GM12878 (cell line): ENCODE data around the gene PATE4. TPM values are rescaled to one million over a fixed set of nuclear protein-coding genes. Genes with fewer than 3 reads are reported as not detected.

Experiments
- ATAC-seq: fragments of 200-7000 bp; cut with Tn5 transposase; 3 replicates; pipeline ENCODE4 v1.9.1; 2020; ENCODE audit warnings: mild to moderate bottlenecking, moderate library complexity
- BruUV-seq: library from RNA; stranded (reverse); fragments of 400-500 nt; replicated peaks from 2 replicates; lab custom pipeline; 2021; lab: Mats Ljungman, UMichigan
- CTCF ChIA-PET: fragments of 300-600 bp; sonication (Branson Sonifier 250); formaldehyde crosslinking; extraction: SDS; loops from one replicate; lab custom pipeline; 2021; ENCODE audit warnings: inconsistent platforms; lab: Yijun Ruan, JAX
- POLR2A ChIA-PET: fragments of 350-600 bp; formaldehyde crosslinking; extraction: SDS; loops from one replicate; lab custom pipeline; 2021; ENCODE audit warnings: inconsistent platforms; lab: Charles Lee
- RAD21 ChIA-PET: fragments of 300-600 bp; sonication (Branson Sonifier 250); formaldehyde crosslinking; loops from one replicate; lab custom pipeline; 2023; ENCODE audit warnings: antibody characterized with exemption; ENCODE audit not compliant: unreplicated experiment; lab: Charles Lee
- SMC1A ChIA-PET: fragments of 300-600 bp; sonication (Branson Sonifier 250); formaldehyde crosslinking; loops from one replicate; lab custom pipeline; 2023; ENCODE audit not compliant: unreplicated experiment, uncharacterized antibody; lab: Charles Lee
- DNase-seq: peaks from one replicate; pipeline ENCODE4 v3.0.0-alpha.2; 2011; ENCODE audit warnings: low read depth, low spot score
- FAIRE-seq: peaks from 3 replicates; lab custom pipeline; 2011; peaks lifted over from hg19 to GRCh38; lab: Jason Lieb, UNC
- H2AFZ ChIP-seq: 2 replicates; pipeline ENCODE4 v1.6.0; 2011; ENCODE audit warnings: low read depth, low read length, control low read depth; ENCODE audit not compliant: control insufficient read depth
- H3K27ac ChIP-seq: 2 replicates; pipeline ENCODE4 v1.5.1; 2011; ENCODE audit warnings: control low read depth; ENCODE audit not compliant: control insufficient read depth, insufficient read depth
- H3K27me3 ChIP-seq, 2 experiments: replicated peaks in 1 of 2; 2 replicates each; pipeline versions ENCODE4 v1.6.0 to v1.6.1; 2011; ENCODE audit warnings: low read length in 1 of 2; ENCODE audit not compliant: control insufficient read depth in 2 of 2, insufficient read depth in 2 of 2
- H3K36me3 ChIP-seq, 2 experiments: 2 replicates each; pipeline ENCODE4 v1.5.1; 2011; ENCODE audit warnings: low read length in 1 of 2; ENCODE audit not compliant: control insufficient read depth in 2 of 2, insufficient read depth in 2 of 2
- H3K4me1 ChIP-seq: 2 replicates; pipeline ENCODE4 v1.6.1; 2011; ENCODE audit warnings: mild to moderate bottlenecking, low read length, moderate library complexity, mixed read lengths; ENCODE audit not compliant: control insufficient read depth, insufficient read depth
- H3K4me2 ChIP-seq: 2 replicates; pipeline ENCODE4 v1.6.0; 2011; ENCODE audit warnings: control low read depth; ENCODE audit not compliant: control insufficient read depth, insufficient read depth
- H3K4me3 ChIP-seq: fragments of 200-600 bp; sonication (generic); 2 replicates; pipeline ENCODE4 v1.5.1; 2016
- H3K79me2 ChIP-seq: 2 replicates; pipeline ENCODE4 v1.6.0; 2011; ENCODE audit warnings: low read length; ENCODE audit not compliant: control insufficient read depth, insufficient read depth
- H3K9ac ChIP-seq: 2 replicates; pipeline ENCODE4 v1.8.0; 2011; ENCODE audit warnings: low read length, control low read depth, mixed read lengths; ENCODE audit not compliant: control insufficient read depth, insufficient read depth
- H3K9me3 ChIP-seq: replicated peaks from 3 replicates; pipeline ENCODE4 v1.5.1; 2011; ENCODE audit warnings: mild to moderate bottlenecking, low read length; ENCODE audit not compliant: control insufficient read depth, insufficient read depth
- H4K20me1 ChIP-seq: 2 replicates; pipeline ENCODE4 v1.6.0; 2011; ENCODE audit not compliant: control insufficient read depth, insufficient read depth
- BCL3 ChIP-seq: IDR thresholded peaks from 2 replicates; pipeline ENCODE4 v1.6.1; 2011; ENCODE audit warnings: borderline replicate concordance, low read depth, mild to moderate bottlenecking, moderate library complexity, low read length; ENCODE audit not compliant: insufficient read depth, poor library complexity, severe bottlenecking
- CTCF ChIP-seq, 3 experiments: IDR thresholded peaks in 2 of 3; conservative IDR thresholded peaks in 1 of 3; 2 replicates each; pipeline ENCODE4 v1.5.1; 2011; ENCODE audit warnings: low read depth in 3 of 3, low read length in 3 of 3, mild to moderate bottlenecking in 3 of 3, control low read depth in 2 of 3, moderate library complexity in 2 of 3, inconsistent platforms in 1 of 3, mixed read lengths in 1 of 3; ENCODE audit not compliant: control insufficient read depth in 2 of 3, insufficient read depth in 1 of 3; ENCODE audit errors: extremely low read depth in 1 of 3
- MTA3 ChIP-seq: IDR thresholded peaks from 2 replicates; pipeline ENCODE4 v1.6.1; 2012; ENCODE audit warnings: low read length, inconsistent platforms, borderline replicate concordance
- TCF12 ChIP-seq: IDR thresholded peaks from 2 replicates; pipeline ENCODE4 v1.6.1; 2011; ENCODE audit warnings: low read depth, mild to moderate bottlenecking, low read length
- WGBS: methylation state at CpG from one replicate; pipeline ENCODE4 v1.1.6; 2016; ENCODE audit warnings: low lambda C conversion rate; ENCODE audit not compliant: insufficient replicate concordance, insufficient coverage; ENCODE audit errors: missing lambda C conversion rate; 5-methylcytosine and 5-hydroxymethylcytosine counted together
- in situ Hi-C: fragments of 300-500 bp; cut with MboI; formaldehyde crosslinking; loops from 9 replicates; pipeline ENCODE4 v1.14.3; 2018; ENCODE audit warnings: mixed read lengths
- intact Hi-C: fragments of 100-400 bp; cut with micrococcal nuclease; formaldehyde crosslinking; loops from one replicate; pipeline ENCODE4 v1.14.2; 2022; ENCODE audit not compliant: unreplicated experiment
- polyA plus RNA-seq, 11 experiments: library from polyadenylated mRNA; depleted of rRNA in 4 of 11; unstranded in 6 of 11; stranded (reverse) in 5 of 11; fragments of >200 nt; fragmentation: Nextera tagmentation in 4 of 11; fragmentation: Illumina TruSeq in 1 of 11; extraction: Ambion mirVana in 4 of 11; extraction: Trizol in 1 of 11; gene quantifications; 1 replicate in 1 of 11; 2 replicates in 10 of 11; pipeline versions ENCODE4 v1.2.1 to v1.2.3, GENCODE V29; 2011 to 2016; ENCODE audit warnings: inconsistent platforms in 2 of 11, missing spikeins in 2 of 11, low read depth in 1 of 11
- total RNA-seq, 4 experiments: library from RNA; depleted of rRNA in 3 of 4; stranded (reverse); fragments of >200 nt in 3 of 4; fragmentation: Illumina TruSeq in 1 of 4; extraction: Trizol in 1 of 4; gene quantifications; 2 replicates each; pipeline versions ENCODE4 v1.2.1 to v1.2.3, GENCODE V29; 2013 to 2021

PATE4 gene
- total and polyA plus RNA-seq, 10 of the 15 experiments (the other 5 are each of a cell fraction or from before 2014, with no cell fraction given): 0.17 TPM; not detected in 9

GRCh38 chr11:125835748-125836147 lies 2.6 kb downstream of the PATE4 start:
- ChIA-PET CTCF (interaction anchor here (1.5 kb wide), 1 partner anchor 52 kb away, joined by 4 read pairs; the partner anchor contains the start of gene HYLS1), SMC1A (interaction anchor here (0.6 kb wide), 1 partner anchor 33 kb away, joined by 3 read pairs; no protein-coding TSS in a partner anchor), POLR2A (no interaction called here), RAD21 (interaction anchor here (0.6 kb wide), 1 partner anchor 96 kb away, joined by 3 read pairs; no protein-coding TSS in a partner anchor)
- Histone ChIP-seq H3K36me3 (no peaks in the 10 kb centered on the region), H3K4me2 (no peak overlapping the region), H3K79me2 (no peaks in the 10 kb centered on the region), H3K27ac (no peak overlapping the region), H3K9ac (no peak overlapping the region), H3K4me1 (no peaks in the 10 kb centered on the region), H3K9me3 (no peaks in the 10 kb centered on the region), H3K27me3 (no peaks in the 10 kb centered on the region; a peak in 2 of 4 replicates), H2AFZ (no peak overlapping the region), H4K20me1 (no peaks in the 10 kb centered on the region), H3K4me3 (no peak overlapping the region)
- in situ Hi-C loops: no loop called here
- 31% methylated on average over 6 of the region's 6 CpGs for WGBS
- no peak for DNase-seq
- no peak for FAIRE-seq
- no peak for ATAC-seq
- BruUV-seq: no TSS peak
- intact Hi-C loops: no loop called here
- TF ChIP-seq TCF12: no peak
- no peak for TF ChIP-seq CTCF (IDR thresholded peaks at IDR 0.05 in 2 of 3, conservative IDR thresholded peaks at IDR 0.05 in 1 of 3; ENCODE audit: control insufficient read depth in 2 of 3, extremely low read depth in 1 of 3, insufficient read depth in 1 of 3, low read depth in 3 of 3, low read length in 3 of 3)
- peak; percentile 50 for TF ChIP-seq BCL3
- TF ChIP-seq MTA3: no peak
